C4-2B (cell line): ENCODE results near the gene CACNB2.
"Not testable (repeated sequence)": the region's sequence is repeated elsewhere in the genome, so short reads cannot be mapped to it uniquely, and the experiment has no call there.

Experiments
- H3K27ac ChIP-seq: fragments of 450-650 bp; 2 replicates; pipeline ENCODE4 v1.5.1; 2017
- ZFX ChIP-seq: fragments of 450-650 bp; IDR thresholded peaks from 2 replicates; pipeline ENCODE4 v1.6.1; 2017
- TF ChIP-seq, protein P1 (sequence below): fragments of 450-650 bp; conservative IDR thresholded peaks from 2 replicates; pipeline ENCODE4 v1.5.1; 2017; ENCODE audit warnings: mild to moderate bottlenecking

Gene CACNB2

DNA sequence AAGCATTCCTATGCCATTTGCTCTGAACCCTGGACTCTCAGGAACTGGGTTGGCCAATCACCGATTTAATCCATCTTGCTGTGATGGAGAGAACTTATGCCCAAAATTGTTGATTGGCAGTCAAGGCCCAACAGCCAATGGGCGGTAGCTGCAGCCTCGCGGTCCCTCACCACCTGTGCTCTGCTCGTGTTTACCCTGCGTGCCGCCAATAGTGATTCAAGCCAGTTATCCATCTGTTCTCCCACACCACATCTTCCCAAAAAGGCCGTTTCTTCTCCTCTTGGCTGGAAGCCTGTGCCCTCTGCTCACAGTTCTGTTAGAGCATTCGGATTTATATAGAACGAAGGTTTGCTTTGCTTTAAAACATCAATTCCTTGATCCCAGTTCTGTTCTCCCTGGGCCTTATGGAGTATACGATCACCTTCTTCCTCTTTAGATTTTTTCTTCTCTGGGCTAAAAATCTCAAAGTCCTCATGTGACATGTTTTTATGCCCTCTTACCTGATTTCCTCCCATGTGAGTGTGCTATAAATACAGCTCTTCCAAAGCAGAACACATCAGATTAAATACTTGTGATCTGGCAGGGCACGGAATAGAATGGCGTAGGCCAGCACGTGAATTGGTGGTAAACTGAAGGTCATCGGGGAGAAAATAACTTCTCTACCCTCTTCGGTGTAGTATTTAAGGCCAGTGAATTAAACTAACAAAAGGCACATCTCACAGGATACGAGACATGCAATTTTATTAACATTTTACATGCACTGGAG is 298.3 kb downstream of the CACNB2 start:
- TF ChIP-seq ZFX = no peak
- TF ChIP-seq, protein P1, sequence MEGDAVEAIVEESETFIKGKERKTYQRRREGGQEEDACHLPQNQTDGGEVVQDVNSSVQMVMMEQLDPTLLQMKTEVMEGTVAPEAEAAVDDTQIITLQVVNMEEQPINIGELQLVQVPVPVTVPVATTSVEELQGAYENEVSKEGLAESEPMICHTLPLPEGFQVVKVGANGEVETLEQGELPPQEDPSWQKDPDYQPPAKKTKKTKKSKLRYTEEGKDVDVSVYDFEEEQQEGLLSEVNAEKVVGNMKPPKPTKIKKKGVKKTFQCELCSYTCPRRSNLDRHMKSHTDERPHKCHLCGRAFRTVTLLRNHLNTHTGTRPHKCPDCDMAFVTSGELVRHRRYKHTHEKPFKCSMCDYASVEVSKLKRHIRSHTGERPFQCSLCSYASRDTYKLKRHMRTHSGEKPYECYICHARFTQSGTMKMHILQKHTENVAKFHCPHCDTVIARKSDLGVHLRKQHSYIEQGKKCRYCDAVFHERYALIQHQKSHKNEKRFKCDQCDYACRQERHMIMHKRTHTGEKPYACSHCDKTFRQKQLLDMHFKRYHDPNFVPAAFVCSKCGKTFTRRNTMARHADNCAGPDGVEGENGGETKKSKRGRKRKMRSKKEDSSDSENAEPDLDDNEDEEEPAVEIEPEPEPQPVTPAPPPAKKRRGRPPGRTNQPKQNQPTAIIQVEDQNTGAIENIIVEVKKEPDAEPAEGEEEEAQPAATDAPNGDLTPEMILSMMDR = no peak
- H3K27ac ChIP-seq = no peak overlapping the region

DNA sequence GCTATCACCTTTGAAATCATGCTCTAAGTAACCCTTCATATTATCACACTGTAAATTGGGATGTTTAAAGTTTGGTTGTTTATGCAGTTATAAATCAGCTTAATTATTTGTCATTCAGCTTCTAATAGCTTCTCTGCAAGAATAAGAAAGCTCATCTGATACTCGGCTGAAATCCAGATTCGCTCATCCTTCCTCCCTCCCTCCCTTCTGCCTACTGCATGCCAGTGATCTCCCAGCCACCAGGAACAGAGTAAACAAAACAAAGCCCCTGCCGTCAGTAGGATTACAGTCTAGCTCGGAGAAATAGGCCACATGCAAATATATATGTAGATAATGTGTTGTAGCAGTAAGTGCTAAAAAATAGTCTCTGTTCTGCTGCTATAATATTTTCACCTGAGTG is 299.4 kb downstream of the CACNB2 start:
- TF ChIP-seq, protein P1 = no peak
- TF ChIP-seq ZFX = no peak

DNA sequence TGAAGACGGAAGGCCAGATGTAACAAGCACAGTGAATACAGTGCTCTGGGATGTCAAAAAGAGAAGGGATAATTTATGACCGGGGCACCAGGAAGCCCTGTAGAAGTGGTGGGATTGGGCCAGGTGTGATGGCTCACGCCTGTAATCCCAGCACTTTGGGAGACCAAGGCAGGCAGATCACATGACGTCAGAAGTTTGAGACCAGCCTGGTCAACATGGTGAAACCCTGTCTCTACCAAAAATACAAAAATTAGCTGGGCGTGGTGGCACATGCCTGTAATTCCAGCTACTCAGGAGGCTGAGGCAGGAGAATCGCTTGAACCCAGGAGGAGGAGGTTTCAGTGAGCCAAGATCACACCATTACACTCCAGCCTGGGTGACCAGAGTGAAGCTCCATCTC is 305.4 kb downstream of the CACNB2 start:
- not testable (repeated sequence) for H3K27ac ChIP-seq

More for the DNA sequence above, 299.4 kb downstream of the CACNB2 start:
- H3K27ac ChIP-seq = no peak overlapping the region

DNA sequence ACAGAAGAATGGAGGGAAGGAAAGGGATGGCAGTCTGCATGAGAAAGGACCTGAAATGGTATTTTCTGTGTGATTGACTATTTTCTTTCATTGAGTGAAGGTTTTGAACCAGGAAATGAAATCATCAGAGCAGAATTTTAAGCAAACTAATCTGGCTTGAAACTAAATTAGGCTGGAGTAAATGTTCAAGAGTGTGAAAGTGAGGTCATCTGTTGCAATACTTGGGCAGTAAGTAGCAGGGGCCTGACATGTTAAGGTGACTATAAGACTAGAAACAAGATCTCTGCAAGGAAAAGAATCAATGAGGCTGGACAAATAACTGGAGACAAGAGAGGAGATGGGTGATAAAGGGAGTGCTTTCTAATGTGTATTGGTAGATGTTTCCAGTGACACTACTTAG is 306.0 kb downstream of the CACNB2 start:
- TF ChIP-seq ZFX = no peak
- TF ChIP-seq, protein P1 = no peak
- no peak overlapping the region for H3K27ac ChIP-seq

DNA sequence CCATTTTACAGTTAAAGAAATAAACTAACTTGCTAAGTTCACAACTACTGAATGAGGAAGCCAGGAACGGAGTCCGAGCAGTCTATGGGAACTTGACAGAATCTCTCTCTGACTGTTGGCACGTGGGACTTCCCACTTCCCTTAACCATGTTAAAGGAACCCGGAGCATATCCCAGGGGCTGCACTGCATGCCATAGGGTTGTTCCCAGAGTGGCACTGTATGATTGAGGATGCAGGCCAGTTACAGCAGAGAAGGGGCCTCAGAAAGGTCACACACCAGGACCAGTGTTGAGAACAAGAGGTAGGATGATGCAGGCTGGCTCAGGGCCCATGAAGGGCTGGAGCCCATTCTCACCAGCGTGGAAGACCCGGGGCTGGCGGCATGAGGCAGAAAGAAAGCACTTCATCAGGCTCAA is 309.4 kb downstream of the CACNB2 start:
- TF ChIP-seq, protein P1 = no peak
- no peak for TF ChIP-seq ZFX
- H3K27ac ChIP-seq = no peak overlapping the region

DNA sequence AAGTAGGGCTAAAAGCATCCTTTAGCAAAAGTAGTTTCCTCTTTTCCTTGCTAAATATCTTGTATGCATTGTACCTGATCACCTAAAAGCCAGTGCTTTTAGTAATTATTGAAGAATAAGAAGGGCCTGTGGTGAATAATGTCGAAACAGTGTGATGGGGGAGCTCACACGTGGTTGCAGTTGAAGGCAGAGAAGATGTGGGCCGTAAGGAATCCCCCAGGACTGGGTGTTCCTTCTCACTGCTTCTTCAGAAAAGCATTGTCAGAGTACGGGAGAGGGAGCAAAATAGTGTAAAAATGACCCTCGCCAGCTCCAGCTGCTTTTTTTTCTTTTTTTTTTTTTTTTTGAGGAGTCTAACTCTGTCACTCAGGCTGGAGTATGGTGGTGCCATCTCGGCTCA is 310.1 kb downstream of the CACNB2 start:
- TF ChIP-seq, protein P1 = no peak
- no peak for TF ChIP-seq ZFX
- no peak overlapping the region for H3K27ac ChIP-seq

DNA sequence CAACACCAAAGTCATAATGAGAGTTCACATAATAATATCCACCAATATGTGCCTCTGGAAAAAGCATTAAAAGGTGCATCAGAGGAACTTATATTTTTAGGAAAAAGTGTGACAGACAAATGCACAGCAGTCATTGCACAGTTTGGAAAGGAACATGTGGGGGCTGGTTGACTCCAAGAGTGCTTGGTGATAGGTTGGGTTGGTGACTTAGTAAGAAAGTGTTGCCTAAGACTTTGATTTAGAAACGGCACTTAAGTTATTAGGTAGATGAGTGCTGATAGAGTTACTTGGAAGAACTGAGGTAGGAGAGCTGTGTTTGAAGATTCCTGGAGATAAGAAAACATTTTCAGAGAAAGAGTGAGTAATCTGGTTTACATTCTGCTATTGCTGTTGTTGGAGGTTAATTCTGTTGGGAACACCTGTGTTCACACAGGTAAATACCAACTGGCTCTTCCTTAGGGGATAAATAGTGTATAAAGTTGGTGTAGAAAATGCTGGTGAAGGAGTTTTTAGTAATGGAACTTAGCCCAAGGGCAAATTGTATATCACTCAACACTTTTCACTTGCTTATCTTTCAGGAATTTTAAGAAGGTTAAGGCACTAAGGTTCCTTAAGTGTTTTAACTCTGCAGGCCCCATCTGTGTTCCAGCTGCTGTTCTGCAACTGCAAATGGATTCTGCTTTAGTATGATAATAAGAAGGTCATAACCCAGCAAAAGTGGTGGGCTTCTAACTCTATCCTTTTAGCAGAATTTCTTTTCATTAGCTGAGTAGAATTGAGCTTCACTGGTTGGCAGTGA is 315.1 kb downstream of the CACNB2 start:
- no peak overlapping the region for H3K27ac ChIP-seq
- no peak for TF ChIP-seq ZFX
- TF ChIP-seq, protein P1 = no peak
